SJCRH30 (cell line): Measurements from ENCODE around the gene EAPP. TPM values are rescaled to one million over a fixed set of nuclear protein-coding genes. Genes with fewer than 3 reads are reported as not detected.
"Not testable (repeated sequence)": the region's sequence is repeated elsewhere in the genome, so short reads cannot be mapped to it uniquely, and the experiment has no call there.

Source experiments
- DNase-seq, 2 experiments: peaks; one replicate each; pipeline ENCODE4 v3.0.0-alpha.2; 2015 to 2020
- H3K27ac ChIP-seq: fragments of 250-450 bp; sonication (Bioruptor Pico); 2 replicates; pipeline ENCODE4 v1.5.1; 2020; ENCODE audit warnings: mild to moderate bottlenecking, moderate library complexity
- H3K27me3 ChIP-seq: fragments of 250-450 bp; sonication (Bioruptor Pico); 2 replicates; pipeline ENCODE4 v1.5.1; 2020; ENCODE audit warnings: mild to moderate bottlenecking, moderate library complexity
- H3K36me3 ChIP-seq: fragments of 250-450 bp; sonication (Bioruptor Pico); 2 replicates; pipeline ENCODE4 v1.5.1; 2020; ENCODE audit warnings: mild to moderate bottlenecking, moderate library complexity
- H3K4me1 ChIP-seq: fragments of 250-450 bp; sonication (Bioruptor Pico); 2 replicates; pipeline ENCODE4 v1.5.1; 2020; ENCODE audit warnings: mild to moderate bottlenecking, moderate library complexity
- H3K4me3 ChIP-seq: fragments of 250-450 bp; sonication (Bioruptor Pico); 2 replicates; pipeline ENCODE4 v1.5.1; 2020; ENCODE audit warnings: mild to moderate bottlenecking, moderate library complexity
- H3K9me3 ChIP-seq: fragments of 250-450 bp; sonication (Bioruptor Pico); replicated peaks from 2 replicates; pipeline ENCODE4 v1.5.1; 2020; ENCODE audit warnings: mild to moderate bottlenecking, moderate library complexity
- total RNA-seq: library from RNA; depleted of rRNA; stranded (reverse); fragments of >200 nt; shearing (Covaris generic); gene quantifications from 2 replicates; pipeline ENCODE4 v1.2.3, GENCODE V29; 2014; rRNA removed

The EAPP gene, protein sequence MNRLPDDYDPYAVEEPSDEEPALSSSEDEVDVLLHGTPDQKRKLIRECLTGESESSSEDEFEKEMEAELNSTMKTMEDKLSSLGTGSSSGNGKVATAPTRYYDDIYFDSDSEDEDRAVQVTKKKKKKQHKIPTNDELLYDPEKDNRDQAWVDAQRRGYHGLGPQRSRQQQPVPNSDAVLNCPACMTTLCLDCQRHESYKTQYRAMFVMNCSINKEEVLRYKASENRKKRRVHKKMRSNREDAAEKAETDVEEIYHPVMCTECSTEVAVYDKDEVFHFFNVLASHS
- 51.1 and 58.5 TPM in 2 replicates for total RNA-seq

GRCh38 chr14:34539407-34540180 is at the start of gene EAPP:
TSS of gene EAPP (minus strand) at chr14:34539701. CDS start at chr14:34539628, 73 bp downstream.
- H3K36me3 ChIP-seq: peaks cover 12% of the 10 kb centered on the region
- no peaks in the 10 kb centered on the region for H3K27me3 ChIP-seq

GRCh38 chr14:34583525-34583924 is 44.0 kb upstream of the EAPP start:
- DNase-seq: no peak
- H3K9me3 ChIP-seq: no peaks in the 10 kb centered on the region
- H3K4me1 ChIP-seq: no peaks in the 10 kb centered on the region
- H3K36me3 ChIP-seq: peaks cover 61% of the 10 kb centered on the region
- H3K27me3 ChIP-seq: no peaks in the 10 kb centered on the region
- H3K4me3 ChIP-seq: no peak overlapping the region
- H3K27ac ChIP-seq: no peak overlapping the region

More at GRCh38 chr14:34539407-34540180, at the start of gene EAPP:
- peak within 1 kb of the TSS; percentile 87 for H3K27ac ChIP-seq
- peak; percentile 98 for DNase-seq
- no peaks in the 10 kb centered on the region for H3K9me3 ChIP-seq
- peak within 1 kb of the TSS; percentile 86 for H3K4me3 ChIP-seq
- H3K4me1 ChIP-seq: peaks cover 4% of the 10 kb centered on the region; the same call in 1 of the 2 replicates

DNA sequence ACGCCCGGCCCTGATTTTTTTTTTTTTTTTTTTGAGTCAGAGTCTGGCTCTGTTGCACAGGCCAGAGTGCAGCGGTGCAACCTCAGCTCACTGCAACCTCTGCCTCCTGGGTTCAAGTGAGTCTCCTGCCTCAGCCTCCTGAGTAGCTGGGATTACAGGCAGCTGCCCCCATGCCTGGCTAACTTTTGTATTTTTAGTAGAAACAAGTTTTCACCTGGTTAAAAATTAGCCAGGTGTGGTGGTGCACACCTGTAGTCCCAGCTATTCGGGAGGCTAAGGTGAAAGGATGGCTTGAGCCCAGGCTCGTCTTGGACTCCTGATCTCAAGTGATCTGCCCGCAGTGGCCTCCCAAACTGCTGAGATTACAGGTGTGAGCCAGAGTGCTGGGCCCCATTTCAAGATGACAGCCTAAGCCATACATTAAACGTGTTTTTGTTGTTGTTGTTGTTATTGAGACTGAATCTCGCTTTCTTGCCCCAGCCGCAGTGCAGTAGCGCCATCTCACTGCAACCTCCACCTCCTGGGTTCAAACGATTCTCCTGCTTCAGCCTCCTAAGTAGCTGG is 42.7 kb upstream of the EAPP start:
- no peaks in the 10 kb centered on the region for H3K9me3 ChIP-seq
- no peak for DNase-seq
- no peak overlapping the region for H3K27ac ChIP-seq
- no peaks in the 10 kb centered on the region for H3K4me1 ChIP-seq
- H3K36me3 ChIP-seq: peaks cover 59% of the 10 kb centered on the region
- H3K27me3 ChIP-seq: no peaks in the 10 kb centered on the region
- H3K4me3 ChIP-seq: no peak overlapping the region

GRCh38 chr14:34580381-34580780 is 40.9 kb upstream of the EAPP start:
- no peaks in the 10 kb centered on the region for H3K4me1 ChIP-seq
- no peak for DNase-seq
- H3K27ac ChIP-seq: no peak overlapping the region
- peaks cover 54% of the 10 kb centered on the region for H3K36me3 ChIP-seq
- H3K4me3 ChIP-seq: no peak overlapping the region
- no peaks in the 10 kb centered on the region for H3K27me3 ChIP-seq
- no peaks in the 10 kb centered on the region for H3K9me3 ChIP-seq

DNA sequence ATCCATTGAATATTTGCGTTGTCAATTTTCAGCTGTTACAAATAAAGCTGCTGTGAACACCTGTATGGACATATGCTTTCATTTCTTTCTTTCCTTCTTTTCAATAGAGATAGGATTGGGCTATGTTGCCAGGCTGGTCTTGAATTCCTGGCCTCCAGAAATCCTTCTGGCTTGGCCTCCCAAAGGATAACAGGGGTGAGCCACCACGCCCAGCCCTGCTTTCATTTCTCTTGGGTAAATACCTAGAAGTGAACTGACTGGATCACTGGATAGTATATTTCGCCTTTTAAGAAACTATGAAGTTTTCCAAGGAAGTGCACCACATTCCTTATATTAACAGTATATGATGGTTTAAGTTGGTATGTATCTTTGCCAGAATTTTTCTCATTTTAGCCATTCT is 32.3 kb upstream of the EAPP start:
- H3K27me3 ChIP-seq: no peaks in the 10 kb centered on the region
- no peak overlapping the region for H3K4me3 ChIP-seq
- no peak overlapping the region for H3K27ac ChIP-seq
- H3K36me3 ChIP-seq: peaks cover 69% of the 10 kb centered on the region
- no peaks in the 10 kb centered on the region for H3K9me3 ChIP-seq
- no peak for DNase-seq
- no peaks in the 10 kb centered on the region for H3K4me1 ChIP-seq

DNA sequence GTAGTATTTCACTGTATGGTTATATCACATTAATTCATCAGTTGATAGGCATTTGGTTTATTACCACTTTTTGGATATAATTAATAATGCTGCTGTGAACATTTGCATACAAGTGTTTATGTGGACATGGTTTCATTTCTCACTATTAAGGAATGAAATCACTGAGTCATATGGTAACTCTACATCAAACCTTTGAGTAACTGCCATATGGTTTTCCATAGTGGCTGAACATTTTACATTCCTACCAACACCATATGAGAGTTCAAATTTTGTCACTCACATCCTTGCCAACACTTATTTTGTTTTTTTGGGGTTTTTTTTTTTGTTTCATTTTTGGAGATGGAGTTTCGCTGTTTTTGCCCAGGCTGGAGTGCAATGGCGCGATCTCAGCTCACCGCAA is 30.2 kb upstream of the EAPP start:
- DNase-seq: no peak
- Histone ChIP-seq H3K9me3 (no peaks in the 10 kb centered on the region), H3K27ac (no peak overlapping the region), H3K27me3 (no peaks in the 10 kb centered on the region), H3K4me1 (no peaks in the 10 kb centered on the region), H3K36me3 (peaks cover 68% of the 10 kb centered on the region), H3K4me3 (no peak overlapping the region)

DNA sequence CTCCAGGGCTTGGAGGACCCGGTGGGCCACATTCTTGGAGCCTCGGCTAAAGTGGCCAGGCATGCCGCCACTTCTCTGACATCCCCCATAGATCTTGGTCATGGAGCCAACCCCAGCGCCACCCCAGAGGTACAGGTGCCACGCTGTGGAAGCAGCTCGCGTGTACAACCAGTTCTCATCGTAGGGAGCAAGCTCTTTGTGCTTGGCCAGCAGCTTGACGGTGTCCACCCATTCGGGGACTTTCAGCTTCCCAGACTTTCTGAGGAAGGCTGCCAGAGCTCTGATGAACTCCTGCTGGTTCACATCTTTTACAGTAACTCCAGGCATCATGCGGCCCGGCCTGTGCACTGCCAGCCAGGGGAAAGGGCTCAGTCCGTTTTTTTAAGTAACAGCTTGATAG is 29.3 kb upstream of the EAPP start:
- Histone ChIP-seq H3K9me3 (no peaks in the 10 kb centered on the region), H3K36me3 (peaks cover 64% of the 10 kb centered on the region), H3K4me3 (no peak overlapping the region), H3K4me1 (no peaks in the 10 kb centered on the region), H3K27ac (no peak overlapping the region), H3K27me3 (no peaks in the 10 kb centered on the region)
- DNase-seq: no peak

- no peak for DNase-seq
- H3K36me3 ChIP-seq: peaks cover 34% of the 10 kb centered on the region
- no peak overlapping the region for H3K27ac ChIP-seq
- H3K27me3 ChIP-seq: no peaks in the 10 kb centered on the region
- no peaks in the 10 kb centered on the region for H3K4me1 ChIP-seq
- no peak overlapping the region for H3K4me3 ChIP-seq
- no peaks in the 10 kb centered on the region for H3K9me3 ChIP-seq
Observed at GRCh38 chr14:34562776-34563150, 23.3 kb upstream of the EAPP start.

DNA sequence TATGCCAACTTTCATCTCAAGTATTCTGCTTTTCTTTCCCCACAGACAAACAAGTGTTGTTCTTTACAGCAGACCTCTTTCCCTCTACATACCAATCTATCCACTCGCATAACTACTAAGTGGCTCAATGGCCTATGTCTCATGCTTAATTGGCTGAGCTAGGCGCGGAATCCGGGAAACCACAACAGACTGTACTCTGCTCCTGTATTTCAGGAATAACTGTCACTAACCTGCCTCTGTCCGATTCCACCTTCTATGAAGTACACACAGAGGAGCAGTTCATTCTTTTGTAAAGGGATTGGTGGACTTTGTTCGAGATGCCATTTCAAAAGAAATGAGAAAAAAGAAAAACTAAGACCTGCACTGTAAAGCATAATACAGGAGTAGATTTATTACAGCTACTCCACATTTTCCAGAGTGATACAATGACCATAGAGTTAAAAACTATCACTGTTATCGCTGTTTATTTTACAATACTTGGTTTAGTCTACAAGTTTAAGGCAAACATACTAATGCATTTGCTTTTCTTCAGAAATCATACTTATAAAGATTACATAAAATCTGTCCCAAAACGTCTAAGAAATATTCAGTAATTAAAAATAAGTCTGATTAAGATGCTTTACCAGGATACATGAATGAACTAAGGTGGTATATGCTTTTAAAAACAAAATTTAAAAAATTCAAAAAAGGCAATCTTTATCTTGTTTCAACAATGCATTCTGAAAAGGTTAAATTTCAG is 22.7 kb upstream of the EAPP start:
- not testable (repeated sequence) for H3K9me3 ChIP-seq, H3K4me3 ChIP-seq, H3K27me3 ChIP-seq, DNase-seq, H3K27ac ChIP-seq, H3K4me1 ChIP-seq
- peaks cover 28% of the 10 kb centered on the region for H3K36me3 ChIP-seq

- H3K36me3 ChIP-seq, H3K4me1 ChIP-seq, H3K4me3 ChIP-seq, H3K27me3 ChIP-seq, DNase-seq, H3K9me3 ChIP-seq, H3K27ac ChIP-seq: not testable (repeated sequence)
Observed at GRCh38 chr14:34556498-34556829, 17.0 kb upstream of the EAPP start.

- not testable (repeated sequence) for H3K4me3 ChIP-seq, H3K27ac ChIP-seq, H3K36me3 ChIP-seq, DNase-seq, H3K4me1 ChIP-seq, H3K9me3 ChIP-seq, H3K27me3 ChIP-seq
Observed at GRCh38 chr14:34555583-34556497, 16.3 kb upstream of the EAPP start.

GRCh38 chr14:34554540-34555250 is 15.2 kb upstream of the EAPP start:
- Histone ChIP-seq H3K4me1 (no peaks in the 10 kb centered on the region), H3K9me3 (no peaks in the 10 kb centered on the region), H3K27me3 (no peaks in the 10 kb centered on the region), H3K4me3 (0 out of 2 replicates have a peak overlapping the region, but pooled peaks have one; percentile 6), H3K36me3 (no peaks in the 10 kb centered on the region), H3K27ac (no peak overlapping the region; the same call in 1 of the 2 replicates)
- DNase-seq: peak in 1 of 2 experiments; percentile 40

- not testable (repeated sequence) for H3K27me3 ChIP-seq, H3K27ac ChIP-seq, DNase-seq, H3K4me1 ChIP-seq, H3K9me3 ChIP-seq, H3K4me3 ChIP-seq, H3K36me3 ChIP-seq
Observed at GRCh38 chr14:34549276-34549966, 9.9 kb upstream of the EAPP start.
